Mesothelial cell of epicardium (in vitro differentiated cells): ENCODE measurements around the gene BRS3. TPM values are rescaled to one million over a fixed set of nuclear protein-coding genes. Genes with fewer than 3 reads are reported as not detected.

Experiments
- DNase-seq, 2 experiments: peaks; one replicate each; pipeline ENCODE4 v3.0.0; 2021; ENCODE audit warnings: low spot score in 2 of 2; ENCODE audit not compliant: unreplicated experiment in 2 of 2
- H3K27ac Mint-ChIP-seq: 2 replicates; pipeline ENCODE4 v1.8.0; 2021; ENCODE audit warnings: mixed read lengths
- H3K27me3 Mint-ChIP-seq: 2 replicates; pipeline ENCODE4 v1.8.0; 2021; ENCODE audit warnings: low read depth, mixed read lengths
- H3K36me3 Mint-ChIP-seq: 2 replicates; pipeline ENCODE4 v1.8.0; 2021; ENCODE audit warnings: mixed read lengths
- H3K4me1 Mint-ChIP-seq: 2 replicates; pipeline ENCODE4 v1.8.0; 2021; ENCODE audit warnings: mixed read lengths
- H3K4me3 Mint-ChIP-seq: 2 replicates; pipeline ENCODE4 v1.8.0; 2021; ENCODE audit warnings: mild to moderate bottlenecking, moderate library complexity, mixed read lengths
- H3K9me3 Mint-ChIP-seq: 2 replicates; pipeline ENCODE4 v1.8.0; 2021; ENCODE audit warnings: mixed read lengths
- CTCF ChIP-seq: fragments of 200-600 bp; sonication (generic); IDR thresholded peaks from one replicate; pipeline ENCODE4 v1.5.0; 2021; ENCODE audit warnings: antibody characterized with exemption; ENCODE audit not compliant: unreplicated experiment
- total RNA-seq: library from RNA; stranded (reverse); gene quantifications from 3 replicates; pipeline ENCODE4 v1.2.1, GENCODE V29; 2021

BRS3 gene
- total RNA-seq, 1 donor from 2014 or later, result not detected

- H3K27me3 Mint-ChIP-seq, result peaks cover 3% of the 10 kb centered on the region
- H3K4me1 Mint-ChIP-seq, result no peaks in the 10 kb centered on the region
- H3K9me3 Mint-ChIP-seq, result peaks cover 16% of the 10 kb centered on the region
These were observed 12.5 kb upstream of the BRS3 start for GRCh38 chrX:136475236-136475635.

GRCh38 chrX:136476501-136476900 is 11.2 kb upstream of the BRS3 start:
- Mint-ChIP-seq H3K27ac (no peak overlapping the region), H3K36me3 (no peaks in the 10 kb centered on the region), H3K4me1 (peaks cover 4% of the 10 kb centered on the region), H3K27me3 (peaks cover 3% of the 10 kb centered on the region), H3K4me3 (no peak overlapping the region), H3K9me3 (peaks cover 21% of the 10 kb centered on the region)
- TF ChIP-seq CTCF, result no peak
- no peak for DNase-seq

More at GRCh38 chrX:136475236-136475635, 12.5 kb upstream of the BRS3 start:
- Mint-ChIP-seq H3K36me3 (no peaks in the 10 kb centered on the region), H3K27ac (no peak overlapping the region), H3K4me3 (no peak overlapping the region)
- DNase-seq, result no peak
- no peak for TF ChIP-seq CTCF

GRCh38 chrX:136477026-136477425 is 10.7 kb upstream of the BRS3 start:
- DNase-seq, result no peak
- H3K36me3 Mint-ChIP-seq, result no peaks in the 10 kb centered on the region
- H3K4me3 Mint-ChIP-seq, result no peak overlapping the region
- no peak for TF ChIP-seq CTCF
- peaks cover 3% of the 10 kb centered on the region for H3K27me3 Mint-ChIP-seq
- H3K27ac Mint-ChIP-seq, result no peak overlapping the region
- peaks cover 4% of the 10 kb centered on the region for H3K4me1 Mint-ChIP-seq
- H3K9me3 Mint-ChIP-seq, result peaks cover 18% of the 10 kb centered on the region

- Mint-ChIP-seq H3K9me3 (peaks cover 26% of the 10 kb centered on the region), H3K27me3 (peaks cover 15% of the 10 kb centered on the region), H3K36me3 (no peaks in the 10 kb centered on the region), H3K27ac (no peak overlapping the region), H3K4me1 (peaks cover 4% of the 10 kb centered on the region), H3K4me3 (no peak overlapping the region)
- TF ChIP-seq CTCF, result no peak
- no peak for DNase-seq
These were observed 7.4 kb upstream of the BRS3 start for GRCh38 chrX:136480383-136480782.

GRCh38 chrX:136488706-136489105 is 959 bp downstream of the BRS3 start:
- H3K9me3 Mint-ChIP-seq, result peaks cover 16% of the 10 kb centered on the region
- no peak for DNase-seq
- TF ChIP-seq CTCF, result no peak
- no peaks in the 10 kb centered on the region for H3K4me1 Mint-ChIP-seq
- no peak overlapping the region for H3K4me3 Mint-ChIP-seq
- H3K27ac Mint-ChIP-seq, result no peak overlapping the region
- peaks cover 74% of the 10 kb centered on the region for H3K27me3 Mint-ChIP-seq
- H3K36me3 Mint-ChIP-seq, result no peaks in the 10 kb centered on the region

GRCh38 chrX:136491832-136492231 is 4.1 kb downstream of the BRS3 start:
- Mint-ChIP-seq H3K27me3 (peaks cover 54% of the 10 kb centered on the region), H3K36me3 (no peaks in the 10 kb centered on the region), H3K9me3 (peaks cover 7% of the 10 kb centered on the region), H3K4me1 (no peaks in the 10 kb centered on the region), H3K4me3 (no peak overlapping the region), H3K27ac (no peak overlapping the region)
- DNase-seq, result no peak
- TF ChIP-seq CTCF, result no peak
